Loucy (cell line): ENCODE data around the gene NPC1L1.

Experiments
- H2AFZ ChIP-seq: fragments of 200-600 bp; sonication (generic); 2 replicates; pipeline ENCODE4 v1.6.0; 2016; ENCODE audit warnings: antibody characterized with exemption, mild to moderate bottlenecking, low read length, moderate library complexity
- H3F3A ChIP-seq: fragments of 200-600 bp; 2 replicates; pipeline ENCODE4 v1.6.0; 2016; ENCODE audit warnings: antibody characterized with exemption, low read depth, mild to moderate bottlenecking
- H3K27me3 ChIP-seq: fragments of 200-600 bp; sonication (generic); 2 replicates; pipeline ENCODE4 v1.6.1; 2014; ENCODE audit warnings: low read length, mild to moderate bottlenecking; ENCODE audit not compliant: insufficient read depth, poor library complexity, severe bottlenecking
- H3K36me3 ChIP-seq: fragments of 200-600 bp; sonication (generic); 2 replicates; pipeline ENCODE4 v1.6.1; 2016; ENCODE audit warnings: low read length; ENCODE audit not compliant: insufficient read depth
- H3K4me1 ChIP-seq: fragments of 200-600 bp; sonication (generic); 2 replicates; pipeline ENCODE4 v1.5.1; 2014; ENCODE audit warnings: low read length, mild to moderate bottlenecking; ENCODE audit not compliant: insufficient read depth, poor library complexity, severe bottlenecking
- H3K4me2 ChIP-seq: fragments of 200-600 bp; sonication (generic); 2 replicates; pipeline ENCODE4 v1.6.0; 2014; ENCODE audit warnings: antibody characterized with exemption, low read length, low read depth, mild to moderate bottlenecking; ENCODE audit not compliant: poor library complexity, severe bottlenecking
- H3K4me3 ChIP-seq: fragments of 200-600 bp; sonication (generic); 2 replicates; pipeline ENCODE4 v1.5.1; 2014; ENCODE audit warnings: low read length, mild to moderate bottlenecking, mixed read lengths; ENCODE audit not compliant: poor library complexity, severe bottlenecking
- H3K79me2 ChIP-seq: fragments of 200-600 bp; sonication (generic); 2 replicates; pipeline ENCODE4 v1.6.1; 2014; ENCODE audit warnings: low read length; ENCODE audit not compliant: insufficient read depth
- H3K9ac ChIP-seq: fragments of 200-600 bp; sonication (generic); 2 replicates; pipeline ENCODE4 v1.6.0; 2014; ENCODE audit warnings: mild to moderate bottlenecking, low read depth, low read length, moderate library complexity; ENCODE audit not compliant: poor library complexity, severe bottlenecking
- H3K9me2 ChIP-seq: fragments of 200-600 bp; sonication (generic); replicated peaks from 2 replicates; pipeline ENCODE4 v1.6.1; 2016; ENCODE audit warnings: low read depth, low read length, mixed read lengths
- H3K9me3 ChIP-seq: fragments of 200-600 bp; sonication (generic); 2 replicates; pipeline ENCODE4 v1.6.1; 2014; ENCODE audit warnings: mild to moderate bottlenecking, antibody characterized with exemption, low read length, low read depth; ENCODE audit not compliant: insufficient read depth
- H4K20me1 ChIP-seq: fragments of 200-600 bp; sonication (generic); 2 replicates; pipeline ENCODE4 v1.6.0; 2014; ENCODE audit warnings: antibody characterized with exemption, low read length, mild to moderate bottlenecking; ENCODE audit not compliant: insufficient read depth, poor library complexity, severe bottlenecking
- CTCF ChIP-seq: fragments of 200-600 bp; sonication (generic); conservative IDR thresholded peaks from 2 replicates; pipeline ENCODE4 v1.5.1; 2014; ENCODE audit warnings: mild to moderate bottlenecking, antibody characterized with exemption, low read length
- EZH2phosphoT487 ChIP-seq: fragments of 200-600 bp; IDR thresholded peaks from 2 replicates; pipeline ENCODE4 v1.6.1; 2018; ENCODE audit warnings: antibody characterized with exemption, mild to moderate bottlenecking, moderate library complexity, borderline replicate concordance

NPC1L1 gene

GRCh38 chr7:44473295-44473694 is 67.8 kb downstream of the NPC1L1 start:
- TF ChIP-seq CTCF = no peak
- TF ChIP-seq EZH2phosphoT487 = no peak
- H3K79me2 ChIP-seq = peaks cover 39% of the 10 kb centered on the region

GRCh38 chr7:44472843-44473242 is 68.3 kb downstream of the NPC1L1 start:
- Histone ChIP-seq H2AFZ (no peak overlapping the region), H3K36me3 (peaks cover 46% of the 10 kb centered on the region; the same call in 1 of the 2 replicates), H3K4me3 (no peak overlapping the region), H3K4me1 (peaks cover 9% of the 10 kb centered on the region), H3K4me2 (no peak overlapping the region), H3F3A (no peaks in the 10 kb centered on the region), H3K27me3 (no peaks in the 10 kb centered on the region), H3K9me3 (no peaks in the 10 kb centered on the region), H4K20me1 (peaks cover 25% of the 10 kb centered on the region), H3K9me2 (no peaks in the 10 kb centered on the region), H3K79me2 (peaks cover 39% of the 10 kb centered on the region), H3K9ac (no peak overlapping the region)
- TF ChIP-seq CTCF (no peak), EZH2phosphoT487 (no peak)

More at GRCh38 chr7:44473295-44473694, 67.8 kb downstream of the NPC1L1 start:
- Histone ChIP-seq H3K9me3 (no peaks in the 10 kb centered on the region), H3K4me3 (no peak overlapping the region), H4K20me1 (peaks cover 25% of the 10 kb centered on the region), H3K9me2 (no peaks in the 10 kb centered on the region), H3K9ac (no peak overlapping the region), H3F3A (no peaks in the 10 kb centered on the region), H2AFZ (no peak overlapping the region), H3K4me2 (no peak overlapping the region), H3K27me3 (no peaks in the 10 kb centered on the region), H3K36me3 (peaks cover 45% of the 10 kb centered on the region; the same call in 1 of the 2 replicates), H3K4me1 (peaks cover 9% of the 10 kb centered on the region)

GRCh38 chr7:44471850-44472249 is 69.3 kb downstream of the NPC1L1 start:
- Histone ChIP-seq H3K9me3 (no peaks in the 10 kb centered on the region), H3K4me3 (no peak overlapping the region), H3K4me1 (peaks cover 11% of the 10 kb centered on the region), H3K27me3 (no peaks in the 10 kb centered on the region), H3K9ac (no peak overlapping the region), H3K4me2 (no peak overlapping the region), H2AFZ (no peak overlapping the region), H4K20me1 (peaks cover 22% of the 10 kb centered on the region), H3K36me3 (peaks cover 51% of the 10 kb centered on the region; the same call in 1 of the 2 replicates), H3K79me2 (peaks cover 41% of the 10 kb centered on the region), H3F3A (no peaks in the 10 kb centered on the region), H3K9me2 (no peaks in the 10 kb centered on the region)
- TF ChIP-seq EZH2phosphoT487 = no peak
- TF ChIP-seq CTCF = no peak
